ENCODE measurements around the gene FNDC5. TPM values are rescaled to one million over a fixed set of nuclear protein-coding genes. Genes with fewer than 3 reads are reported as not detected.

FNDC5 gene
- total RNA-seq, 1 experiment from 2014 or later = 0.84 TPM

GRCh38 chr1:32893198-32894018, 22.7 kb upstream of the FNDC5 start:
- Histone ChIP-seq H3K9me3 (replicated peaks) (peaks cover 4% of the 10 kb centered on the region; the same call in 1 of the 2 replicates), H3K27ac (no peak overlapping the region), H3K4me3 (peak overlapping the region; percentile 25), H3K4me1 (replicated peaks) (peaks cover 8% of the 10 kb centered on the region), H3K27me3 (replicated peaks) (peaks cover 22% of the 10 kb centered on the region), H3K36me3 (no peaks in the 10 kb centered on the region)
- no peak for DNase-seq (ENCODE audit: low read depth in 1 of 2, low spot score in 2 of 2)

DNA sequence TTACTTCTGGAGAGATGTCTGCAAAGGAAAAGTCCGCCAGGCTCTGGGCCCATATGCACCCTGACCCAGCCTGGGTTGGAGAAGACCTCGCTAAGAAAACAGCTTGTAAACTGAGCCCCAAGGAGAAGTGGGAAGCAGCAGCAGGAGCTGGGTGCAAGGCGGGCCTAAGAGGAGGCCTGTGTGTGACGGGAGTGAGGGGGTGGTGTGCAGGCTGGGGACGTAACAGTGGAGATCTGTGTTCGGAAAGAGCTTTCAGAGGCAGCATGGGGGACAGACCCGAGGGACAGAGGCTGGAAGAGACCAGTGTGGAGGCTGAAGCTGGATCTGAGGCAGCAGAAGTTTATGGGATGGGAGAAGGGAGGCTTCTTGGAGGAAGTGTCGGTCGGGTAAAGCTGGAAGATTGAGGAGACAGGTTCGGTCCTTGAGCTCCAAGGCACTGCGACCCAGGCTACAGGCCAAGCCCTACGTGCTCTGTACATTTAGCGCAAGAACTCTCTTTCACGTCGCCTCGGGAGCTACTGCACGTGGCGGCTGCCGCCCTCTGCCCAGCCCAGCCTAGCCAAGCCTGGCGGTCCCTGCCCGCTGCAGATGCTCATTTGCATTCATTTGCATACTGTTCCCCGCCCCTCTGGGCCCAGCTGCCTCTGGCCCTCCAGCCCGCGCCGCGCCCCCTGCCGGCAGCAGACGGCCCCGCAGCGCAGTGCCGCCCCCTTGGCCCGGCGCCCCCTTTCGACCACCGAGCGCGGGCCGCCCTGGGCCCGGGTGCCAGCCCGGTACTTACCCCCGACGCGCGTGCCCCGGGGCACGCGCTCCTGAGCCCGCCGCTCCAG, 21.9 kb upstream of the FNDC5 start:
- peaks cover 8% of the 10 kb centered on the region for H3K4me1 ChIP-seq (replicated peaks)

GRCh38 chr1:32891630-32892029, 20.9 kb upstream of the FNDC5 start:
- Histone ChIP-seq H3K27me3 (replicated peaks) (peaks cover 29% of the 10 kb centered on the region), H3K4me1 (replicated peaks) (peaks cover 12% of the 10 kb centered on the region), H3K4me3 (no peak overlapping the region), H3K27ac (no peak overlapping the region), H3K36me3 (no peaks in the 10 kb centered on the region), H3K9me3 (replicated peaks) (peaks cover 4% of the 10 kb centered on the region; the same call in 1 of the 2 replicates)
- DNase-seq (ENCODE audit: low read depth in 1 of 2, low spot score in 2 of 2) = no peak

More for the DNA sequence above, 21.9 kb upstream of the FNDC5 start:
- peaks cover 22% of the 10 kb centered on the region for H3K27me3 ChIP-seq (replicated peaks)
- H3K9me3 ChIP-seq (replicated peaks) = peaks cover 4% of the 10 kb centered on the region; the same call in 1 of the 2 replicates
- H3K27ac ChIP-seq = no peak overlapping the region
- no peak for DNase-seq (ENCODE audit: low read depth in 1 of 2, low spot score in 2 of 2)
- H3K4me3 ChIP-seq = peak overlapping the region; percentile 25
- H3K36me3 ChIP-seq = no peaks in the 10 kb centered on the region

- H3K9me3 ChIP-seq (replicated peaks) = peaks cover 4% of the 10 kb centered on the region; the same call in 1 of the 2 replicates
- no peaks in the 10 kb centered on the region for H3K36me3 ChIP-seq
- DNase-seq (ENCODE audit: low read depth in 1 of 2, low spot score in 2 of 2) = no peak
- peaks cover 33% of the 10 kb centered on the region for H3K27me3 ChIP-seq (replicated peaks)
- no peak overlapping the region for H3K4me3 ChIP-seq
- H3K27ac ChIP-seq = no peak overlapping the region
- peaks cover 15% of the 10 kb centered on the region for H3K4me1 ChIP-seq (replicated peaks)
These were observed 20.5 kb upstream of the FNDC5 start for GRCh38 chr1:32891241-32891570.

DNA sequence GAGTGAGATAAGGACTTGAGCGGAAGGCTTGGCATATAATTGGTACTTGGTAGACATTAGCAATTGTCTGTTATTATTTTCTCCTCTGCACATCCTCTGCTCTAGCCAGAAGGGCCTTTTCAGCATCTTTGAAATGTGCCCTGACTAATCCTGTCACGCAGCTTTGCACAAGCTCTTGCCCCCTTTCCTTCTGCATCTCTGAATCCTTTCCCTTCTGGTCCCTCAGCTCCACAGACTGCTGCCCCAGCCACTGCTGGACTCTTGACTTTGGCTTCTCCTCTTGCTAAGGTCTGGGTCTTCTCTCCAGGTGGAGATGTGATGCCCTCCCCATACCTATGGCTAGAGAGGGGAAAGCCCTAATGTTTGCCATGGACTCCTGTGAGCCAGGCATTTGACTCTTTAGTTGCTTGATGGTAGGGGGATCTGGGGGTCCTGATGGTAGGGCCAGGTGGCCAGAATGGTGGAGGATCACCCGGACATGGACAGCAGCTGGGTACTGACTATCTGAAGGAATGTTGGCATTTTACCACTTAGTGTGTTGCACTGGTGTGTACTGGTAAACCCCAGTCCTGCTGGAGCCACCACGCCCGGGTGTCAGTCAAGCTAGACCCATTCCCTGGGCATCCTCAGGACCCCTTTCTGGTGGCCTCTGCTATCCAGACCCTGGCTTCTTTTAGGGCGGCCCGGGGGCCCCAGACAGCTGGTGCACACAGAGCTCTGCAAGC, 20.0 kb upstream of the FNDC5 start:
- H3K27ac ChIP-seq = no peak overlapping the region
- H3K4me3 ChIP-seq = no peak overlapping the region
- H3K9me3 ChIP-seq (replicated peaks) = peaks cover 4% of the 10 kb centered on the region; the same call in 1 of the 2 replicates
- H3K4me1 ChIP-seq (replicated peaks) = peaks cover 19% of the 10 kb centered on the region
- H3K36me3 ChIP-seq = no peaks in the 10 kb centered on the region
- H3K27me3 ChIP-seq (replicated peaks) = peaks cover 38% of the 10 kb centered on the region
- DNase-seq (ENCODE audit: low read depth in 1 of 2, low spot score in 2 of 2) = no peak

DNA sequence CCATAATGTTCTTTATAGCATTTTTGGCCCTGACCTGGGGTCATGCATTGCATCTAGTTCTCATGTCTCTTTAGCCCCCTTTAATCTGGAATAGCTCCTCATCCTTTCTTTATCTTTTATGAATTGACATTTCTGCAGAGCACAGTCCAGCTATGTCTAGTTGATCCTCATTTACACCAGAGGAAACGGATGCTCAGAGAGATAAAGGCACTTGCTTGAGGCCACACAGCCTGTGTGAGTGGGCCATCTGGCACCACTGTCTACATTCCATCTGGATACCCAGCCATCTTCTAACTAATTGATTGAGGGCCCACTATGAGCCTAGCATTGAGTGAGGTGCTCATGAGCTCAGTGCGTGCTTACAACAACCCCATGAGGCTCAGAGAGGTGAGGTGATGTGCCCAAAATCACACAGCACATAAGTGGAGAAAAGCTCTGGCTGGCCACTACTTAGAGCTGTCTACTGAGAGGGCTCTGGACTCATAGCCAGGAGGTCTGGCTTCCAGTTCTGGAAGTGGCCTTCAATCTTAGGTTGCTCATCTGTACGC, 19.1 kb upstream of the FNDC5 start:
- Histone ChIP-seq H3K36me3 (no peaks in the 10 kb centered on the region), H3K4me1 (replicated peaks) (peaks cover 19% of the 10 kb centered on the region), H3K27me3 (replicated peaks) (peaks cover 47% of the 10 kb centered on the region), H3K4me3 (no peak overlapping the region), H3K9me3 (replicated peaks) (peaks cover 4% of the 10 kb centered on the region; the same call in 1 of the 2 replicates), H3K27ac (no peak overlapping the region)
- DNase-seq (ENCODE audit: low read depth in 1 of 2, low spot score in 2 of 2) = no peak

- peaks cover 4% of the 10 kb centered on the region; the same call in 1 of the 2 replicates for H3K9me3 ChIP-seq (replicated peaks)
- no peak for DNase-seq (ENCODE audit: low read depth in 1 of 2, low spot score in 2 of 2)
- H3K27ac ChIP-seq = no peak overlapping the region
- H3K4me1 ChIP-seq (replicated peaks) = peaks cover 19% of the 10 kb centered on the region
- no peak overlapping the region for H3K4me3 ChIP-seq
- peaks cover 50% of the 10 kb centered on the region for H3K27me3 ChIP-seq (replicated peaks)
- H3K36me3 ChIP-seq = no peaks in the 10 kb centered on the region
These were observed 18.1 kb upstream of the FNDC5 start for GRCh38 chr1:32888677-32889420.

DNA sequence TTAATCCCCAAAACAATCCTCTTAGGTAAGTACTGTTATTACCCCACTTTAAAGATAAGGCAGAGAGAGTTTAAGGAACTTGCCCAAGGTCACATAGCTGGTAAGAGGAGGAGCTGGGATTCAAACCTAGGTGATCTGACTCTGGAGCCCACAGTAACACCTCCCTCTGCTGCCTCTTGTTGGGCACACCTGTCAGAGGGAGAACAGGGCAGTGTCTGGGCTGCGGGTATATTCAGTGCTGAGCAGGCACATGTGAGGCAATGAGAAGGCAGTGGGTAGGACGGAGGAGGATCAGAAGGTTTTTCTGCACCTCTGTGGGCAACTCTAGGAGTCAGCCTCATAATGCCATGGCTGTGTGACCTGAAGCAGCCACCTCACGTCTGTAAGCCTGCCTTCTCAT, 17.4 kb upstream of the FNDC5 start:
- Histone ChIP-seq H3K4me1 (replicated peaks) (peaks cover 16% of the 10 kb centered on the region), H3K27me3 (replicated peaks) (peaks cover 48% of the 10 kb centered on the region), H3K9me3 (replicated peaks) (peaks cover 4% of the 10 kb centered on the region; the same call in 1 of the 2 replicates), H3K27ac (no peak overlapping the region), H3K36me3 (no peaks in the 10 kb centered on the region), H3K4me3 (no peak overlapping the region)
- DNase-seq (ENCODE audit: low read depth in 1 of 2, low spot score in 2 of 2) = no peak

- DNase-seq (ENCODE audit: low read depth in 1 of 2, low spot score in 2 of 2) = no peak
- Histone ChIP-seq H3K4me3 (no peak overlapping the region), H3K36me3 (no peaks in the 10 kb centered on the region), H3K27me3 (replicated peaks) (peaks cover 43% of the 10 kb centered on the region), H3K27ac (no peak overlapping the region), H3K9me3 (replicated peaks) (no peaks in the 10 kb centered on the region; the same call in 1 of the 2 replicates), H3K4me1 (replicated peaks) (peaks cover 11% of the 10 kb centered on the region)
These were observed 16.9 kb upstream of the FNDC5 start for GRCh38 chr1:32887623-32888022.

- H3K27me3 ChIP-seq (replicated peaks) = peaks cover 36% of the 10 kb centered on the region
- peaks cover 11% of the 10 kb centered on the region for H3K4me1 ChIP-seq (replicated peaks)
- no peaks in the 10 kb centered on the region for H3K9me3 ChIP-seq (replicated peaks)
- H3K36me3 ChIP-seq = no peaks in the 10 kb centered on the region
- H3K27ac ChIP-seq = no peak overlapping the region
- DNase-seq (ENCODE audit: low read depth in 1 of 2, low spot score in 2 of 2) = no peak
- H3K4me3 ChIP-seq = no peak overlapping the region
These were observed 16.2 kb upstream of the FNDC5 start for GRCh38 chr1:32886828-32887414.

DNA sequence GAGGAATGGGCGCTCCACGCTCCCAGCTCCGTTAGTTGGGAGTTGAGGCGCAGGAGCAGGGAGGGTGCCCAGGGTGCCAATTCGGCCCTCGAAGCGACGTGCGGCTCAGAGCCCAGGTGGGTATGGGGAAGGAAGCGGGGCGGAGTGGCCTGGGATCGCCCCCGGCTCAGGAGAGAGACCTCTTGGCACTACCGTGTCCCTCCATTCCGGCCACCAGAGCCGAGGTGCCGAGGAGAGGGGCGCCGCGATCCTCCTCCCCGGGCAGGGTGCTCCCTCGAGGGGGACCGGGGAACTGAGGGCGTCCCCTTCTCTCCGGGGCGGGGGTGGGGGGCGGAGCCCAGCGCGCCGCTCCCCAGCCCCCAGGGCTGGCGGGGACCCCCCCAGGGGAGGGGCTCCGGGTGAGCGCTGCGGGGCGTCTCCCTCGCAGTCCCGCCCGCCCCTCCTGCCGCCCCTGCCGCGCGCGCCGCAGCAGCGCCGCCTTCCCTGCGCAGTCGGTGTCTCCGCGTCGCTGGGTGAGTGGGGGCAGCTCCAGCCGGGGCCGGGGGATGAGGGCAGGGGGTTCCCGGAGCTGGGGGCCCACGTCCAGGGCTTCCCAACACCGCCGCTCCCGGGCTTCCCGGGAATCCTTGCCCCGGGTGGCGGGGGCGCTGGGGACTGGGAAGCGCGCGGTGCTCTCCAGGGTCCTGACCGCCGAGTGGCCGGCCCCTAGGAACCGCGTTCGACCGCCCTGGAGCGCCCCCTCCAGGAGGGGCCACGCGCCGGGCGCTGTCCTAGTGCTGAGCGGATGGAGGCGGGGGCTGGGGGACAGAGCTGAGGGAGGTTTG, 15.5 kb upstream of the FNDC5 start, which contains the start of gene HPCA:
HPCA (plus strand) TSS at position 488 of the 824 bp plus-strand sequence. CDS start 2,408 bp downstream, outside the sequence.
- Histone ChIP-seq H3K36me3 (no peaks in the 10 kb centered on the region), H3K27ac (no peak within 1 kb of the TSS), H3K9me3 (replicated peaks) (no peaks in the 10 kb centered on the region), H3K4me3 (no peak within 1 kb of the TSS), H3K27me3 (replicated peaks) (peaks cover 28% of the 10 kb centered on the region), H3K4me1 (replicated peaks) (peaks cover 11% of the 10 kb centered on the region)
- peak; percentile 56 to 74 for DNase-seq (ENCODE audit: low read depth in 1 of 2, low spot score in 2 of 2)

DNA sequence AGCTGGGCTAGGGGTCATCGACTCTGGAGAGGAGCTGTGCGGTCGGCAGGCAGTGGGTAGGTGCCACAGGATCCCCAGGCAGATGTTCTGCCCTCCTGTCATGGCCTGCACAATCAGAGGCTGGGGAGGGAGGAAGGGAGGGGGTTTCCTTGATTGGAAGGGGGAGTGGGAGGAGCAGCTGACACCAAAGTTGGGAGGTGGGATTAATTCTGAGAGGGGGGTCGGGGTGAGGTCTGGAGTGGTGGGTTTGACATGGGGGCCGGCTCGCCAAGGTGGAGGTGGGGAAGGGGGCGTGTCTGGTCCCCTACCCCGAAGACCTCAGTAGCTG, 14.9 kb upstream of the FNDC5 start:
- no peak for DNase-seq (ENCODE audit: low read depth in 1 of 2, low spot score in 2 of 2)
- H3K4me3 ChIP-seq = no peak overlapping the region
- H3K4me1 ChIP-seq (replicated peaks) = peaks cover 11% of the 10 kb centered on the region
- no peaks in the 10 kb centered on the region for H3K36me3 ChIP-seq
- no peak overlapping the region for H3K27ac ChIP-seq
- peaks cover 28% of the 10 kb centered on the region for H3K27me3 ChIP-seq (replicated peaks)
- no peaks in the 10 kb centered on the region for H3K9me3 ChIP-seq (replicated peaks)
